B cell (primary cell): ENCODE results near the gene XNDC1N. TPM values are rescaled to one million over a fixed set of nuclear protein-coding genes. Genes with fewer than 3 reads are reported as not detected.

Experiments
- ATAC-seq: fragments of 200-7000 bp; cut with Tn5 transposase; one replicate; pipeline ENCODE4 v1.10.0; 2021; ENCODE audit warnings: low read depth, mild to moderate bottlenecking, moderate number of reproducible peaks, moderate library complexity
- CTCF ChIA-PET: fragments of 350-600 bp; sonication (Branson Sonifier 250); formaldehyde crosslinking; loops from one replicate; lab custom pipeline; 2021; ENCODE audit warnings: antibody characterized with exemption, inconsistent platforms; lab: Charles Lee
- POLR2A ChIA-PET: fragments of 350-600 bp; sonication (Branson Sonifier 250); formaldehyde crosslinking; loops from one replicate; lab custom pipeline; 2021; ENCODE audit warnings: antibody characterized with exemption; lab: Charles Lee
- DNase-seq: peaks from one replicate; pipeline ENCODE4 v3.0.0; 2013
- H2AFZ ChIP-seq: 2 replicates; pipeline ENCODE4 v1.6.1; 2012; ENCODE audit warnings: mild to moderate bottlenecking, low read depth, low read length; ENCODE audit not compliant: insufficient read depth, poor library complexity, severe bottlenecking
- H3K27ac ChIP-seq, 2 donors: 1 replicate in 1 of 2; 2 replicates in 1 of 2; pipeline ENCODE4 v1.5.1; 2012 to 2013; ENCODE audit warnings: low read length in 2 of 2, mild to moderate bottlenecking in 2 of 2, moderate library complexity in 1 of 2
- H3K27me3 ChIP-seq, 4 experiments: fragments of 200-600 bp in 1 of 4; sonication (generic) in 1 of 4; replicated peaks in 1 of 4; 1 replicate in 2 of 4; 2 replicates in 2 of 4; pipeline versions ENCODE4 v1.6.1 to v1.7.0; 2013 to 2016; ENCODE audit warnings: low read length in 3 of 4, mild to moderate bottlenecking in 2 of 4, mixed read lengths in 1 of 4, moderate library complexity in 1 of 4; ENCODE audit not compliant: insufficient read depth in 4 of 4, control insufficient read depth in 3 of 4; ENCODE audit errors: control extremely low read depth in 1 of 4
- H3K36me3 ChIP-seq, 2 experiments: replicated peaks in 1 of 2; 1 replicate in 1 of 2; 2 replicates in 1 of 2; pipeline versions ENCODE4 v1.6.1 to v1.7.1; 2013; ENCODE audit warnings: low read length in 1 of 2; ENCODE audit not compliant: insufficient read depth in 2 of 2, control insufficient read depth in 1 of 2; ENCODE audit errors: control extremely low read depth in 1 of 2, extremely low read depth in 1 of 2
- H3K4me1 ChIP-seq, 2 donors: fragments of 200-600 bp in 1 of 2; sonication (generic) in 1 of 2; 1 replicate in 1 of 2; 2 replicates in 1 of 2; pipeline versions ENCODE4 v1.5.1 to v1.6.1; 2013 to 2017; ENCODE audit warnings: low read length in 2 of 2; ENCODE audit not compliant: control insufficient read depth in 2 of 2, insufficient read depth in 2 of 2
- H3K4me2 ChIP-seq: replicated peaks from 2 replicates; pipeline ENCODE3; 2012; ENCODE audit warnings: mild to moderate bottlenecking, low read depth, low read length; ENCODE audit not compliant: poor library complexity, severe bottlenecking
- H3K4me3 ChIP-seq, 5 experiments: fragments of 200-600 bp in 1 of 5; sonication (generic) in 1 of 5; 1 replicate in 3 of 5; 2 replicates in 2 of 5; pipeline versions ENCODE4 v1.5.1 to v1.7.0; 2011 to 2016; ENCODE audit warnings: low read length in 4 of 5, mild to moderate bottlenecking in 4 of 5, low read depth in 2 of 5, control low read depth in 1 of 5, moderate library complexity in 1 of 5; ENCODE audit not compliant: insufficient read depth in 1 of 5; ENCODE audit errors: control extremely low read depth in 1 of 5, extremely low read depth in 1 of 5
- H3K79me2 ChIP-seq: fragments of 200-600 bp; sonication (generic); one replicate; pipeline ENCODE4 v1.6.0; 2016; ENCODE audit warnings: low read length; ENCODE audit not compliant: control insufficient read depth, insufficient read depth
- H3K9ac ChIP-seq: fragments of 200-600 bp; sonication (generic); 2 replicates; pipeline ENCODE4 v1.6.1; 2017; ENCODE audit warnings: mild to moderate bottlenecking, low read length, moderate library complexity
- H3K9me3 ChIP-seq, 3 donors: one replicate each; pipeline versions ENCODE4 v1.6.1 to v1.7.1; 2013; ENCODE audit warnings: low read length in 2 of 3; ENCODE audit not compliant: control insufficient read depth in 2 of 3, insufficient read depth in 1 of 3; ENCODE audit errors: control extremely low read depth in 1 of 3
- H4K20me1 ChIP-seq: 2 replicates; pipeline ENCODE4 v1.6.0; 2012; ENCODE audit warnings: mild to moderate bottlenecking, low read length; ENCODE audit not compliant: insufficient read depth, control insufficient read depth, poor library complexity, severe bottlenecking
- H3K27ac Mint-ChIP-seq: one replicate; pipeline ENCODE4 v1.8.0; 2021; ENCODE audit warnings: mixed read lengths
- H3K27me3 Mint-ChIP-seq: one replicate; pipeline ENCODE4 v1.8.0; 2021; ENCODE audit warnings: mixed read lengths
- H3K4me1 Mint-ChIP-seq: one replicate; pipeline ENCODE4 v1.8.0; 2021; ENCODE audit warnings: mixed read lengths
- H3K4me3 Mint-ChIP-seq: one replicate; pipeline ENCODE4 v1.8.0; 2021; ENCODE audit warnings: mixed read lengths
- H3K9me3 Mint-ChIP-seq: one replicate; pipeline ENCODE4 v1.8.0; 2022; ENCODE audit warnings: mixed read lengths; ENCODE audit not compliant: insufficient read depth
- CTCF ChIP-seq: fragments of 200-600 bp; IDR thresholded peaks from one replicate; pipeline ENCODE4 v1.8.0; 2022; ENCODE audit warnings: antibody characterized with exemption, mild to moderate bottlenecking
- EZH2 ChIP-seq: IDR thresholded peaks from 2 replicates; pipeline ENCODE4 v1.6.1; 2012; ENCODE audit warnings: borderline replicate concordance, low read depth, mild to moderate bottlenecking, moderate library complexity, low read length; ENCODE audit not compliant: insufficient read depth, poor library complexity, severe bottlenecking
- WGBS: methylation state at CpG from one replicate; pipeline ENCODE4 v1.1.5; 2013; ENCODE audit warnings: missing lambda C conversion rate; ENCODE audit not compliant: insufficient coverage; 5-methylcytosine and 5-hydroxymethylcytosine counted together
- intact Hi-C: fragments of 100-400 bp; cut with micrococcal nuclease; formaldehyde crosslinking; loops from one replicate; pipeline ENCODE4 v1.10.0; 2022
- polyA plus RNA-seq: library from polyadenylated mRNA; depleted of rRNA; stranded (reverse); fragments of >200 nt; gene quantifications from 2 replicates; pipeline ENCODE4 v1.2.3, GENCODE V29; 2012
- total RNA-seq, 2 donors: library from RNA; stranded (reverse); fragments of 120-200 nt in 1 of 2; gene quantifications; 1 replicate in 1 of 2; 2 replicates in 1 of 2; pipeline versions ENCODE4 v1.2.3 to v1.2.4, GENCODE V29; 2013 to 2022

Gene XNDC1N
- total and polyA plus RNA-seq, 2 donors (not counting 1 experiment from before 2014, with no cell fraction given) = 5.8 to 34.2 TPM

GRCh38 chr11:71930556-71931244 lies 2.3 kb upstream of the XNDC1N start:
- Histone ChIP-seq H3K4me3 (no peak overlapping the region), H3K9me3 (no peaks in the 10 kb centered on the region), H3K4me1 (peaks cover 44 to 58% of the 10 kb centered on the region in 2 donors), H3K27me3 (no peaks in the 10 kb centered on the region), H2AFZ (no peak overlapping the region), H3K36me3 (no peaks in the 10 kb centered on the region), H3K9ac (no peak overlapping the region), H4K20me1 (peaks cover 5% of the 10 kb centered on the region), H3K4me2 (peak overlapping the region; percentile 90), H3K27ac (no peak overlapping the region), H3K79me2 (peaks cover 79% of the 10 kb centered on the region)
- Mint-ChIP-seq H3K9me3 (no peaks in the 10 kb centered on the region), H3K27me3 (no peaks in the 10 kb centered on the region), H3K4me1 (peaks cover 70% of the 10 kb centered on the region), H3K4me3 (peak overlapping the region; percentile 96), H3K27ac (peak overlapping the region; percentile 76)
- DNase-seq (no peak), ATAC-seq (no peak)
- intact Hi-C loops = loop anchor here (5.0 kb wide), 1 partner anchor 62 kb away; no protein-coding TSS in a partner anchor
- POLR2A ChIA-PET = interaction anchor here (1.0 kb wide), 1 partner anchor 145 kb away, joined by 3 read pairs; no protein-coding TSS in a partner anchor
- CTCF ChIA-PET = interaction anchor here (0.6 to 1.3 kb wide), 7 partner anchors 9 to 466 kb away, joined by 3 to 5 read pairs (median 4); no protein-coding TSS in a partner anchor
- WGBS = 29% methylated on average over 2 of the region's 11 CpGs
- TF ChIP-seq EZH2 (no peak), CTCF (no peak)

GRCh38 chr11:71929491-71929890 lies 1.1 kb upstream of the XNDC1N start:
- Histone ChIP-seq H3K4me1 (peaks cover 41 to 52% of the 10 kb centered on the region in 2 donors), H4K20me1 (no peaks in the 10 kb centered on the region), H2AFZ (peak overlapping the region; percentile 99), H3K9me3 (no peaks in the 10 kb centered on the region), H3K27ac (no peak overlapping the region), H3K27me3 (no peaks in the 10 kb centered on the region), H3K9ac (peak overlapping the region; percentile 89), H3K79me2 (peaks cover 74% of the 10 kb centered on the region), H3K4me2 (peak overlapping the region; percentile 90), H3K4me3 (peak overlapping the region; percentile 89 to 100 (median 99)), H3K36me3 (peaks cover 0 to 5% of the 10 kb centered on the region in 2 experiments)
- Mint-ChIP-seq H3K4me3 (peak overlapping the region; percentile 96), H3K27ac (peak overlapping the region; percentile 98), H3K9me3 (no peaks in the 10 kb centered on the region), H3K4me1 (peaks cover 65% of the 10 kb centered on the region), H3K27me3 (no peaks in the 10 kb centered on the region)
- intact Hi-C loops = loop anchor here (5.0 kb wide), 1 partner anchor 48 kb away; no protein-coding TSS in a partner anchor
- ChIA-PET POLR2A (interaction anchor here (1.3 to 1.5 kb wide), 2 partner anchors 86 to 111 kb away, joined by 4 to 5 read pairs; no protein-coding TSS in a partner anchor), CTCF (interaction anchor here (1.0 to 2.3 kb wide), 3 partner anchors 86 to 161 kb away, joined by 3 to 11 read pairs (median 3); no protein-coding TSS in a partner anchor)
- no peak for TF ChIP-seq CTCF
- no peak for TF ChIP-seq EZH2
- WGBS = 0% methylated on average over 1 of the region's 6 CpGs
- ATAC-seq (no peak), DNase-seq (no peak)
